ENCODE data around the gene ZNF446. TPM values are rescaled to one million over a fixed set of nuclear protein-coding genes. Genes with fewer than 3 reads are reported as not detected.

ZNF446 gene
- total and polyA plus RNA-seq, 2 donors (not counting 1 experiment from before 2014, with no cell fraction given) = 2.4 to 9.4 TPM

- no peak overlapping the region for H2AFZ ChIP-seq (ENCODE audit: low read length)
Observed at GRCh38 chr19:58515259-58515658, 39.1 kb downstream of the ZNF446 start.

GRCh38 chr19:58516246-58516836 lies 40.2 kb downstream of the ZNF446 start:
- Histone ChIP-seq H3K27ac (ENCODE audit: insufficient read depth, low read length) (no peak overlapping the region), H2AFZ (ENCODE audit: low read length) (no peak overlapping the region), H3K9ac (ENCODE audit: insufficient read depth, low read length) (no peak overlapping the region), H3K9me3 (ENCODE audit: control insufficient read depth, insufficient read depth, low read depth, low read length) (no peaks in the 10 kb centered on the region), H3K79me2 (ENCODE audit: control insufficient read depth, insufficient read depth, low read length) (peaks cover 35% of the 10 kb centered on the region), H4K20me1 (ENCODE audit: control insufficient read depth, extremely low read depth, insufficient read depth, low read length) (no peaks in the 10 kb centered on the region), H3K4me1 (ENCODE audit: control insufficient read depth, extremely low read depth, insufficient read depth, low read length) (peaks cover 9% of the 10 kb centered on the region), H3K36me3 (ENCODE audit: control insufficient read depth, insufficient read depth, low read length) (peaks cover 9% of the 10 kb centered on the region), H3K4me2 (ENCODE audit: extremely low read depth, insufficient read depth, low read length) (no peak overlapping the region), H3K4me3 (replicated peaks in 1 of 4; ENCODE audit: control extremely low read depth in 1 of 4, insufficient read depth in 1 of 4, low read depth in 3 of 4, low read length in 4 of 4) (no peak overlapping the region), H3K27me3 (ENCODE audit: control insufficient read depth, insufficient read depth, low read length) (no peaks in the 10 kb centered on the region)
- TF ChIP-seq EZH2 (IDR thresholded peaks at IDR 0.05; ENCODE audit: low read length, missing control alignments) (no peak), CTCF (conservative IDR thresholded peaks at IDR 0.05 in 1 of 2, IDR thresholded peaks at IDR 0.05 in 1 of 2; ENCODE audit: low read depth in 1 of 2, low read length in 2 of 2) (no peak)
- no peak for DNase-seq (ENCODE audit: low read depth in 2 of 2)

More at GRCh38 chr19:58515259-58515658, 39.1 kb downstream of the ZNF446 start:
- no peak for DNase-seq (ENCODE audit: low read depth in 2 of 2)
- H3K4me1 ChIP-seq (ENCODE audit: control insufficient read depth, extremely low read depth, insufficient read depth, low read length) = peaks cover 6% of the 10 kb centered on the region
- H3K9ac ChIP-seq (ENCODE audit: insufficient read depth, low read length) = no peak overlapping the region
- no peak overlapping the region for H3K27ac ChIP-seq (ENCODE audit: insufficient read depth, low read length)
- H3K79me2 ChIP-seq (ENCODE audit: control insufficient read depth, insufficient read depth, low read length) = peaks cover 35% of the 10 kb centered on the region
- no peak overlapping the region for H3K4me3 ChIP-seq (replicated peaks in 1 of 4; ENCODE audit: control extremely low read depth in 1 of 4, insufficient read depth in 1 of 4, low read depth in 3 of 4, low read length in 4 of 4)
- no peaks in the 10 kb centered on the region for H3K27me3 ChIP-seq (ENCODE audit: control insufficient read depth, insufficient read depth, low read length)
- no peak overlapping the region for H3K4me2 ChIP-seq (ENCODE audit: extremely low read depth, insufficient read depth, low read length)
- H3K36me3 ChIP-seq (ENCODE audit: control insufficient read depth, insufficient read depth, low read length) = peaks cover 9% of the 10 kb centered on the region
- H3K9me3 ChIP-seq (ENCODE audit: control insufficient read depth, insufficient read depth, low read depth, low read length) = no peaks in the 10 kb centered on the region
- H4K20me1 ChIP-seq (ENCODE audit: control insufficient read depth, extremely low read depth, insufficient read depth, low read length) = no peaks in the 10 kb centered on the region
- TF ChIP-seq CTCF (conservative IDR thresholded peaks at IDR 0.05 in 1 of 2, IDR thresholded peaks at IDR 0.05 in 1 of 2; ENCODE audit: low read depth in 1 of 2, low read length in 2 of 2) (no peak), EZH2 (IDR thresholded peaks at IDR 0.05; ENCODE audit: low read length, missing control alignments) (no peak)

- H2AFZ ChIP-seq (ENCODE audit: low read length) = no peak overlapping the region
- no peak overlapping the region for H3K4me2 ChIP-seq (ENCODE audit: extremely low read depth, insufficient read depth, low read length)
- TF ChIP-seq CTCF (conservative IDR thresholded peaks at IDR 0.05 in 1 of 2, IDR thresholded peaks at IDR 0.05 in 1 of 2; ENCODE audit: low read depth in 1 of 2, low read length in 2 of 2) = no peak
- TF ChIP-seq EZH2 (IDR thresholded peaks at IDR 0.05; ENCODE audit: low read length, missing control alignments) = no peak
- H3K4me3 ChIP-seq (replicated peaks in 1 of 4; ENCODE audit: control extremely low read depth in 1 of 4, insufficient read depth in 1 of 4, low read depth in 3 of 4, low read length in 4 of 4) = no peak overlapping the region
- H3K79me2 ChIP-seq (ENCODE audit: control insufficient read depth, insufficient read depth, low read length) = peaks cover 35% of the 10 kb centered on the region
- H3K9me3 ChIP-seq (ENCODE audit: control insufficient read depth, insufficient read depth, low read depth, low read length) = no peaks in the 10 kb centered on the region
- H3K27ac ChIP-seq (ENCODE audit: insufficient read depth, low read length) = no peak overlapping the region
- no peak for DNase-seq (ENCODE audit: low read depth in 2 of 2)
- H3K4me1 ChIP-seq (ENCODE audit: control insufficient read depth, extremely low read depth, insufficient read depth, low read length) = peaks cover 9% of the 10 kb centered on the region
- no peaks in the 10 kb centered on the region for H4K20me1 ChIP-seq (ENCODE audit: control insufficient read depth, extremely low read depth, insufficient read depth, low read length)
- no peaks in the 10 kb centered on the region for H3K27me3 ChIP-seq (ENCODE audit: control insufficient read depth, insufficient read depth, low read length)
- peaks cover 9% of the 10 kb centered on the region for H3K36me3 ChIP-seq (ENCODE audit: control insufficient read depth, insufficient read depth, low read length)
- no peak overlapping the region for H3K9ac ChIP-seq (ENCODE audit: insufficient read depth, low read length)
Observed at GRCh38 chr19:58516964-58517833, 41.0 kb downstream of the ZNF446 start.
